IPS DF 4.7 (cell line): ENCODE data around the gene SLC8A1.

ENCODE experiments used
- DNase-seq: peaks from one replicate; pipeline ENCODE4 v3.0.0-alpha.2; 2013; ENCODE audit warnings: low spot score; ENCODE audit errors: extremely low read depth

Gene SLC8A1

DNA sequence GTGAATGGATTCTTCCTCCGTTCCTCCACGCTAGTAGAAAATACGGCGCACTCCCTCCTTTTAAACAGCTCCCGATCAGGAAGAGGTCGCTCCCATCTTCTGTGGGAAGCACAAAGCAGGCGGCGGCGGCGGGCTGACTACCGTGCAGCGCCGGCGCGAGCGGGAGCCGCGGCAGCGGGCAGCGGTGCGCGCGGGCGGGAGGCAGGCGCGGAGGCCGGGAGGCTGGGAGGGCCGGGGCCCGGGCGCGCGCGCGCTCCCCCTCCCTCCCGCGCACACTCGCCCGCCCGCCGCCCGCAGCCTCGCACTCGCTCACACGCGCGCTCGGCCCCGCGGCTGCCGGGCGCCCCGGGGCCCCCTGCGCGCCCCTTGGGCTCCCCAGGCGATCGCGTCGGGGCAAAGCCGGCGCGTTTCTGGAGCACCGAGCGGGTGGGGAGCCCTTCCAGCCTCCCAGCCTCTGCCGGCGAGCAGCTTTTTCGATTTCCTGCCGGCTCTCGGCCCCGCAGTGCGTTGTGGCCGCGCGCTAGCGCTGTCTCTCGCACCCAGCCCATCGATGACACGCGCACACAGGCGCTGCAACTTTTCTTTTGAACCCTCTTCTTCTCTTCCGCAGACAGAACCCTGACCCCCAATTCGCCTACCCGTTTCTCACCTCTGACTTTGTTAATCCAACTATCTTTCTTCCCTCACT is at the start of gene SLC8A1:
SLC8A1 (minus strand) TSS at position 173 of the 688 bp plus-strand sequence.
- no peak for DNase-seq

DNA sequence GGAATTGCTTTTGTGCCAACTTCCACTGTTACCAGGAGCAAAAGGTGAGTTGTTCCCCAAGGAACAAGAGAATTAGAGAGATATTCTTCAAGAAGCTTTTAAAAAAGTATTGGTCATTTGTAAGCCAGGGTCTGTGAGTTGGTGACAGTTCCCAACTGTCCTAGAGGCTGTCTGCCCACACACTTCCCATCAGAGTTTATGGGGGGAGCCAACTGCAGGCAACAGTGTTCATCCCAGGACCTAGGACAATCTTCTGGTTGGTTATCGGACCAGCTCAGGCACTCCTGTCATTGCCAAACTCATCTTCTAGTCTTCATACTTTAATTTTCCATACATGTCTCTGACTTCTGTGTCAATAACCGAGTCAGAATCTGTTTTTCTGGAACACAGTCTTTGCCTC is 47.5 kb upstream of the SLC8A1 start:
- no peak for DNase-seq

DNA sequence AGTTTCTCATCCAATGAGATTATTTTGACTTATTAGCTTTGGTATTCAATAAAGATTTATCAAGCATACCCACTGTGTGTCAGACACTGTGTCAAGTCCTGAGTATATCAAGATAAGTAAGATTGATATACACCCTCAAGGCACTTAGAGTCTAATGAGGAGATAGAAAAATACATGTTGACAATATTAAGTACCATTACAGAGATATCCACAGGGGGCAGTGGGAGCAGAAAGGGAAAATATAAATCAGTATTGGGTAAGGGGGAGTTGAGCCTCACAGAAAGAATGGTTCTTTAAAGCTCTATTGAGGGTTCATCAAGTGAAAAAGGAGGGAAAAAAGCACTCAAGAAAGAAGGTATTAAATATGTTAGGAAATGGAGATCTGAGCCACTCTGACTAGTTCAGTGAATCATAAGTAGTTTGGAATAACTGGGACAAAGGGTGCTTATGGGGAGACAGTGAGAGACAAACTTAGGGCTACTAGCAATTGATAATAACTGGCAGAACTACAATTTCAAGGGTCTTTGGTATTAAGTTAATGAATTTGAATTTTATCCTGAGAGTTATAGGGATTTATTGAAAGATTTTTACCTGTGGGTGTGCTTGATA is 45.5 kb upstream of the SLC8A1 start:
- no peak for DNase-seq

DNA sequence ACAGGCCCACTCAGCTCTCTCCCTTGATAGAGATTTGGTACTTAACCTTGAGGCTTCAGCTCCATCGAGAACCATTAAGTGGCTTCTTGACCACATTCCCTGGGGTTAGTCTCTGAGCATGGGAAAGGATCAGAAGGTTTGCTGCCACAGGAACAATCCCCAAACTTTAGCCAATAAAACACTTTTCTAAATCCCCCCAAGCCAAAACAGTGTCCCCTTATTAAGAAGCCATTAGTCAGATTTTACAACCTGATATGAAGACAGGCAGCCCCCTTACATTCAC is 37.7 kb upstream of the SLC8A1 start:
- no peak for DNase-seq

DNA sequence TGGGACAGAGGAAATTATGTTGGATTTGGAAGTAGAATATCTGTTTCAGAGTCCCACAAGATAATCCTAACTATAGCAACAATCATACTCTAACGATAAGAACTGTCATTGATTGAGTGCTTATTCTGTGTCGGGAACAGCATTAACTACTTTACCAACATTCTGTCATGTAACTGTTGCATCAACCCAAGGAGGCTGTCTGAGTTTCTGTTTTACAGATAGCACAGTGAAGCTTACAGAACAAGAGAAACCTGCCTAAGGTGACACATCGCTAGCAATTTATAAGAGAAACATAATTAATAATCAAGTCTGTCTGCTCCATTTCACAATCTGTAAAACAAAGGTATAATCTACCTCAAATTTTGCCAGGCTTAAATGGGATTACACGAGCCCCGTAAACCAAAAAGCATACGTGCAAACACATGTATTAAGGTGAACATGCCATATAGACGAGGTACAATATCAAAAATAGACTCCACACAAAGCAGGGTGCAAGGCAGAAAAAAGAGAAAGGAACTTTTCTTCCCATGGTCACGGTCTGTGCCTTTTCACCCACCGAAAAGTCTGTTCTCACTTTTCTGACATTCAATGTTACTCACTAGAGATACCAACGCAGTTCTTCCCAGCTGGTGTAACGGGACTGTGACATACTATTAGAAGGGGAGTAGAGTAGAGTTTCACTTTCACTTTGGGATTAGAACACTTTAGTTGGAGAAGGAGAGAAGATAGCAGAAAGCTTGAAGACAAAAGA is 37.2 kb upstream of the SLC8A1 start:
- no peak for DNase-seq

DNA sequence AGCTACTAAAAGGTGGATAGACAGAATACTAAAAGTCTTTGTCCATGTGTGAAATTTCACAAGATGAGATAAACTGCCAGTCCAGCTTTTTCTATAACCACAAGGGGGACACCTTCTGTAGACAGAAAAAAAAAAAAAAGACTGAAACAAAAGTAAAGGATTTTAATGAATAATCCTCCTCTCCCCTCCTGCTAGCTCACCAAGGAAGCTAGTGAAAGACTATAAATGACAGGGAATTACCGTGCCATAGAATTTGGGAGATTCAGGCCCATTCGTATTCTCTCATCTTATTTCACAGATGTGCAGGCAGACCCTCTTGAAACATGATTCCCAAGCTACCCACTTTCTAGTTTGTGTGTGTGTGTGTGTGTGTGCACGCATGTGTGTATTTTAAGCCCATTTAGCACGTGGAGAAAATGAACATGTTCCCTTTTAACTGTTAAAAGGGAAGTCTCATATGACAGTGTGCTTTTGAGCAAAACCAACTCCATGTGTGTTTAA is 36.3 kb upstream of the SLC8A1 start:
- no peak for DNase-seq

DNA sequence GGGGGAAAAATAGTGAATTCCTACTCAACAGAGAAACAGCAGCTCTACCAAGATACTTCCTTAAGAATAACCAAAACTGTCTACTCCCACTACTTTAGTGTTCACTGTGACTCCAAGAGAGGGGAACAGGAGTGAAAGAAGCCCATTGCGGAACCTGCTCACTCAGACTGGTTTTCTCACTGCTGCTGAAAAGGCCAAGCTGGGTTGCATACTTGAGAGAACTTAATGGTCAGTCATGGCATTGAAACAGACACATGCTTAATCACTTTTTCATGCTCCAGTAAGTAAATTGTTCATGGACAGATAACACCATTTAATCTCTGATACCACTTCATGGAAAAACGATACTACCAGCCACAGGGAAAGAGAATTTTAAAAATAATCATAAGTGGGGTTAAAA is 35.7 kb upstream of the SLC8A1 start:
- no peak for DNase-seq

DNA sequence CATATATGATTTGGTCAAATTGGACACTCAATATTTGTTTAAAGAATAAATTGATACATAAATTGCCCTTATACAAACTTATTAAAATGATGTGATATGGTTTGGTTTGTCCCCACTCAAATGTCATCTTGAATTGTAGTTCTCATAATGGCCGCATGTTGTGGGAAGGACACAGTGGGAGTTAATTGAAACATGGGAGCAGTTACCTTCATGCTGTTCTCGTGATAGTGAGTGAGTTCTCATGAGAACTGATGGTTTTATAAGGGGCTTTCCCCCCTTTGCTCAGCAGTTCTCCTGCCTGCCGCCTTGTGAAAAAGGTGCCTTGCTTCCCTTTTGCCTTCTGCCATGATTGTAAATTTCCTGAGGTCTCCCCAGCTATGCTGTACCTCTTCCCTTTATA is 34.0 kb upstream of the SLC8A1 start:
- DNase-seq, result no peak

DNA sequence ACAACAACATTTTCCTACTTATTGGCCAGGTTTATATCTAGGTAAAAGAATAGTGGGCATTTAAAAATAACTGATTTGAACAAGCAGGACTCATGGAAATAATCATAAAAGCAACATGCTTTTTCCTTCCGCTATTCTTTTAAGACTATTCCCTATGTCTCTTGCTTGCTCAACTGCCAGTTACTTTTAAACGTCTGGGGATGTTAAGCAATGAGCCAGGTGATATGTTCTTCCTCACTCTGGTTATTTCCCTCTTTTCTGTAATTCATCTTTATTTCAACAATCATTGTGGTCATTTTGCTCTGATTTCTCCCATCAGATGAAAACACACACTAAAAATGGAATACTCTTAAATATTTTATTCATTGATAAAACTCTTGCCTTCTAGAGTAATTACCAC is 33.4 kb upstream of the SLC8A1 start:
- DNase-seq, result no peak

DNA sequence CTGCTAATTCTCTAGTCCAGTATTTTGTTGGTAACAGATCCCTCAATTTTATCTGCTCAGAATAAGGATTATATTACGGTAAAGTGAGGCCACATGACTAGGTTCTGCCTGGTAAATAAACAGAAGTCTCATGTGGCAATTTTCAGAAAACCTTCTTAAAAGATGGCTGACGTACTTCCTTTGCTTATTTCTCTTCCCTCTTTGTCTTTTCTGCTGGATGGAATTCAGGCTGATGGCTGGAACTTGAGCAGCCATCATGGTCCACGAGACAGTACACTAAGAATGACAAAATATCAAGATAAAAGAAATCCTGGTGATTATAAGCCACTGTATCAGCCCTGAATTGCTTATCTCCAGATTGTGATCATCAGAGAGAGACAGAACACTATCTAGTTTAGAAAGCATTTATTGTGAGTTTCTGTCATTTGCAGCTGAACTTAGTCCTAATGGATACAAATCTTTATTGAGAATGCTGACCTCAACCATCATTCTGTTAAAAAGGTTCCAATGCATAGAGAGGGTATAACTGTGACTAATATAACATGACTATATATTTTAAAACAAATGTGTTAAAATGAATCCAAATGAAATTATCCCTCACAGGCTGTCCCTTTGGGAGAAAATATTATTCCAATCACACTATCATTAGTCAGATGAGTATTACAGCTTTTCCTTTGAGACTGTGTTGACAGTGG is 31.8 kb upstream of the SLC8A1 start:
- no peak for DNase-seq

DNA sequence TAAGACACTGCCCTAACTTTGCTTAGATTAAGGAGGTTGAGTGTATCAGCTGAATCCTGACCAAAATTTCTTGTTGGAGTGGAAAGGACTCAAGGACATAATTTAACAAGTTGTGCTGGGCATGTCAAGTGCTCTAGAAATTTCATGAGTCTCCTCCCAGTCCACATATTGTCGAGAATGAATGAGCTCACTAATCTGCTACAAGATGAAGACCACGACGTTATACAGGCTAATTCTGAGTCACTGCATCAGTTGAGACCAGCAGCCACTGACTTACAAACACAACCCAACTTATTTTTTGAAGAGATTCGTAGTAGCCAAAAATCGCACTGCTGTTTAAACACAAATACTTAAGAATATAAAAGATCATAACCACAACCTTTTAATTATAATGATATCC is 28.7 kb upstream of the SLC8A1 start:
- no peak for DNase-seq

DNA sequence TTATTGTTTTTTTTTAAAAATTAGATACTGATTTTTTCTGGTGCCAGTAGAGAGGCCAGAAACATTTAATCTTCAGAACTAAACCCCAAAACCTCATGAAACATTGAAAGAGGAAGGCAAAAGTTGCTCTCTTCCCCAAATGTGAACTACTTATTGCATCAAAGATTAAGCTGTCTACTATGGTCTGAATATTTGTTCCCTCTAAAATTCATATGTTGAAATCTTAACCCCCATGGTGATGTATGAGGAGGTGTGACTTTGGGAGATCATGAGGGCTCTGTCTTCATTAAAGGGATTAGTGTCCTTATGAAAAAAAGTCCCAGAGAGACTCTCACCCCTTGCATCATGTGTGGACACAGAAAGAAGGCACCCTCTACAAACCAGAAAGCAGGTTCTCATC is 28.2 kb upstream of the SLC8A1 start:
- no peak for DNase-seq

DNA sequence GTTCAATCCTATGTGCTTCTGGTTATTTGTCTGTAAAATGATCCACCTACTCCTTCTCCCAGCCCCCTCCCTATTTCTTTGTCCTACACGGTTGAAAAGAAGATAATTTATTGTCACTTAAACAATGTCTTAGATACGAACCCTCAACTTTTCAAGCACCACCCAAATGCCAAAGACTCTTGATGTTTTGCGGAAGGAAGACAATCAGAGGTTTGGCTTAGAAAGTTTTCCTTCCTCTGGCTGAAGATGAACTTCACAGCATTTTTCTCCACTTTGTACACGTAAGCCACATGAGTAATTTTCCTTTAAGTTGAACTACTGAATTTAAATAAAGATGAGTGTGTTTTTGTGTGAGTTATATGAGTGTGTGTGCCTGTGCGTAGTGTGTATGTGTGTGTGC is 25.5 kb upstream of the SLC8A1 start:
- no peak for DNase-seq

DNA sequence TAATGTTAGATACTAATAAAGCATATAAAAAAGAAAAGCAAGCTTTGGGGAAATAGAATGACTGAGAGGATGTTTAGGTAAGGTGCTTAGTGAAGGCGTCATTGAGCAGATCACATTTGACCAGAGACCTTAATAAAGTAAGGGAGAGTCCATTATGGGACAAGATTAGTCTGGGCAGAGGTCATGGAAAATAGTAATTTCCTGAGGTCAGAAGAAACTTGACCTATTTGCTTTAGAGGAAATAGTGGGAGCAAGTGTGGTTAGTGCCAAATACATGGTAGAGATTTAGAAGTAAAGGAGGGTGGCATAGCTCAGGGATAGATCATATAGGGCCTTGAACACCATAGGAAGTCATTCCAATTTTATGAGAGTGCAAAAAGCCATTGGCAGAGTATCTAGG is 24.5 kb upstream of the SLC8A1 start:
- DNase-seq, result no peak

DNA sequence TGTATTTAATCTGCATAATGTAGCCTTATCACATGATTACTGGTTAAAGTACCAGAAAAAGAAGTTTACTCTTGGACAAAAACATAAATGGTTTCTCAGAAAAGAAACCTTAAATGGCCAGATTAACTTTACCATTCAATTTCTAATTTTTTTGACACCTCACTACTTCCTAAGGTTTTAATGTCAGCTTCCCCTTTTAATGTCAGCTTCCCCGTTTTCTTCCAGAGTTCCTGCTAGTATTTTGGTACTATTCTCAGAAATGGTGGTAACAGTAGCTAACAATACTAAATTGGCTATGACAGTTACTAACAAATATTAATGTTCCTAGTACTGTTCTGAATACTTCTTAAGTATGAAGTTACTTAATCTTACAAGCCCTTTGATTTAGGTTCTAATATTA is 22.4 kb upstream of the SLC8A1 start:
- no peak for DNase-seq

DNA sequence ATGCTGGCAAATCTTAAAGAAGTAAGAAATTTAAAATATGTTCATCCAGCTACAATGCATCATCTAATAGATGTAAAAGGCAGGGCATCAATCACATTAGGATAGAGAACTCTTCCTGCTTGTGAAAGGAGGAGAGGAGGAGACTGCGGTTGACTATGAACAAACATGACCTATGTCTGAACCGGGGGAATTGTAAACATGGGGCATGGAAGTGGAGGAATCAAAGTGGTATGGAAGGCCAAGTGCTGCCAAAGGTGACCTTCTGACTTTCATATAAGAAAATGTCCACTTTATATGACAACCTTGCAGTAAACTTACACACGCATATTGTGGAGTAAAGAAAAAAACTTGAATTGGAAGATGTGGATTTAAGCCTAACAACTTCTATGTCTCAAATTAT is 20.0 kb upstream of the SLC8A1 start:
- DNase-seq, result no peak

DNA sequence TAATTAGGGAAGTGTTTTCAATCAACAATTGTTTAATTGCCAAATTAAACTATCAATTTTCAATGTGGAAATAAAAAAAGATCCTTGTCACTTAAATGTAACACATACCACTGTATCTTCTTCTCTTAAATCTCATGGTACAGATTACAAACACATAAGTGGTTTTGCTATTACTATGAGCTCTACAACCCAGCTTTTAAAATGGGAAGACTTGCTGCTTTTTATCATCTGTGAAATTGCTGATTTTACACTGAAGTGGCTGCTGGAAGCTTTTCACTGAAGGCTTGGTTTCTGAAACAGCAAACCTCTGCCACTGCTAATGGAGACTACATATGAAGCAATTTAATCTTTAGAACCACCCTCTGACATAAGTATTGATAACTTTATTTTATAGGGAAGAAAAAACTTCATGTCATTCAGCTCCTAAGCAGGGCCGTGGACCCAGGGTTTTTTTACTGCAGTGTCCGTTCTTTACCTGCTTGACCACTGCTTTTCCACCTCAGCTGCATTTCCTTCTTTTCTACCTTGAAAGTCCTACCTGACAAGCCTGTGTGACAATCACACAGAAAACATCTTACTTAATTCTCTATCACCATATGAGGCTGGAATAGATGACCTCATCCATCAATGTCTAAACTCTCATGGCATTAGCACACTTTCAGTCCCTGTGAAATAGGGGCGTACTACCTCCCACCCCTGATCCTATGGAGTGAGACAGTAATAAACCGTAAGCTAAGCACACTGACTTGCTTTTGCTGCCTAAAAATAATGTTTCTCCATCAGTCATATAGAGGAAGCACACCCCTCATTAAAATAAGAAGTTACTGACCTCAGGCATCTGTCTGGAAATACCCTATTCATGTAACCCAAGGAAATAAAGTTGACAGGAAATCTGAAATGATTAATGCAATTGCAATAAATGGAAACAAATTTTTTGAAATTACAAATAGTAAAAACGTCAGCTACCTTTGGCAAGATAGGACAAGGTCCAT is 19.2 kb upstream of the SLC8A1 start:
- DNase-seq, result no peak

DNA sequence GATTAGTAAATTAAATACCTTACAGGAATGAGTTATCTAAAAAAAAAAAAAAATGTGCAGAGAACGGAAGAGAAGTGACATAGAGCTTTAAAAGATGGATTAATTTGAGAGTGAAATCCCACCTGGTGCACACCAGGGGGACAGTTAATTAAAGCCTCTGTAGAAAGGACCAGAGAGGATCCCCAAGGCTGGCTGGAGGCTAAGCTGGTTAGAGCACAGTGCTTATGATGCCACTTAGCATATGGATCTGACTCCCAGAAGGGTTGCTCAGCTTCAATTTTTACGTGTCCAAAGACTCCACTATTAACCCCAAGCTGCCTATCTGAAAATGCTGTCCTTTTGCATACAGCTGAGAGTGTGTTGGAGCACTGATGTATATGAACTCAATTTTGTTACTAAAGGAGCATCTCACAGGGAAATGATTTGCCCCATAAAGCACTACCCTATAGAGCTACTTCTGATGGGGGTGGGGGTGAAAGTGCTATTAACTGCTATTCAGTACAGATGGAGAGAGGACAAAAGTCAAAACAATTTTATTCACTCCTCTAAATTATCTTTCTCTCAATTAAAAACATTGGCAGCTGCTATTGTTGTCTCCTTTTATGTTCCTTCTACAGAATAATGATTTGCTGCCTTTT is 15.2 kb upstream of the SLC8A1 start:
- no peak for DNase-seq

DNA sequence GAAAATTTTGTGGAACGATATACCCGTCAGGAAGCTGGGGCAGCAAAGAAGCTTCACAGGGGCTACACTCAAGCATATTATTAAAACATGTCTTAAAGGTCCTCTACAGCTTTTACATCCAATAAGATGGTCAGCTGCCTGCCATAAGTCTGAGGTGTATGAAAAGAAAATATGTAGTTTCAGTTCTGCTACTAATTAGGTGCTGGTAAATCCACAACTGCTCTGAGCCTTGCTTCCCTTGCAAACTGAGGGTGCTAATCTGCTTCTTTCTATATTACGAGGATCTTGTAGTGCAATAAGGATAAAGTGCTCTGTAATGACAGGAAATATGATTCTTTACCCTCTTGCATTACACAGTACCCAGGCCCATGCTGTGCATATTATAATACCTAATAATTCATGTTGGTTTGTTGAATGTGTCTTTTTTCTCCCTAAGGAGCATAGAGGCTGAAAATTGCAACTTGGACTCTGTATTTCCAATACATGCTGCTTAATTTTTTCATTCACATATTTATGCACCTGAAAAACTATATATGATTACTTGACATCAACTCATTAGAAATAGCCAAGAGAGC is 14.5 kb upstream of the SLC8A1 start:
- DNase-seq, result no peak

DNA sequence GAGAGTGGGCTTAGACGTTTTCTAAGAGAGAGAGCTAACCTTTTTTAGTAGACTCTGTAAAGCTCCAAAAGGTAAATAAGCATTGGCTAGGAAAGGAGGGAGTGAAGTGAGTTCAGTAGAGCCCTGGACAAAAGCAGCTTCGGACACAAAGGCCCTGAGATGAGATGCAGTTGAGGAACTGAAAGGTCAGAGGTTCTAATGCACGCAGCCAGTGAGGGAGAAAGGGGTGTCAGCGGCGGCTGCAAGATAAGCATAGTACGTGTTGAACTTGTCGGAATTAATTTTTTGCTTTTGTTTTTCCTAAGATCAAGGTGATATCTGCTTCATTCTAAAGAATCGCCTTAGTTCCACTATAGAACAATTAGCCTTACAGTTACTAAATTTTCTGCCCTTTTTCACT is 11.2 kb upstream of the SLC8A1 start:
- no peak for DNase-seq
